Nephron (organoid): ENCODE results near the gene KCTD10.
"Not testable (repeated sequence)": the region's sequence is repeated elsewhere in the genome, so short reads cannot be mapped to it uniquely, and the experiment has no call there.

Experiments used
- H3K27ac Mint-ChIP-seq, 3 experiments: 2 replicates each; pipeline ENCODE4 v1.8.0; 2020; ENCODE audit warnings: mixed read lengths in 3 of 3, mild to moderate bottlenecking in 2 of 3, moderate library complexity in 1 of 3
- H3K27me3 Mint-ChIP-seq: 2 replicates; pipeline ENCODE4 v1.8.0; 2021; ENCODE audit warnings: low read depth, mild to moderate bottlenecking, moderate library complexity, mixed read lengths
- H3K36me3 Mint-ChIP-seq: 2 replicates; pipeline ENCODE4 v1.8.0; 2020; ENCODE audit warnings: low read depth, mixed read lengths
- H3K4me1 Mint-ChIP-seq: 2 replicates; pipeline ENCODE4 v1.8.0; 2020; ENCODE audit warnings: mixed read lengths
- H3K4me3 Mint-ChIP-seq, 3 experiments: 2 replicates each; pipeline ENCODE4 v1.8.0; 2020; ENCODE audit warnings: mild to moderate bottlenecking in 3 of 3, mixed read lengths in 3 of 3, moderate library complexity in 2 of 3
- H3K9me3 Mint-ChIP-seq: 2 replicates; pipeline ENCODE4 v1.8.0; 2020; ENCODE audit warnings: mixed read lengths
- CTCF ChIP-seq, 3 experiments: fragments of 200-600 bp; sonication (generic); IDR thresholded peaks; one replicate each; pipeline ENCODE4 v1.5.0; 2021; ENCODE audit warnings: antibody characterized with exemption in 3 of 3; ENCODE audit not compliant: unreplicated experiment in 3 of 3

The KCTD10 gene

GRCh38 chr12:109428037-109428629, 49.0 kb downstream of the KCTD10 start:
- Mint-ChIP-seq H3K36me3 (no peaks in the 10 kb centered on the region), H3K4me1 (peaks cover 5% of the 10 kb centered on the region), H3K4me3 (no peak overlapping the region)

GRCh38 chr12:109423392-109423791, 53.7 kb downstream of the KCTD10 start:
- Mint-ChIP-seq H3K9me3 (no peaks in the 10 kb centered on the region), H3K27me3 (peaks cover 7% of the 10 kb centered on the region), H3K27ac (no peak overlapping the region), H3K4me3 (no peak overlapping the region), H3K4me1 (no peaks in the 10 kb centered on the region), H3K36me3 (no peaks in the 10 kb centered on the region)
- no peak for TF ChIP-seq CTCF (IDR thresholded peaks at IDR 0.05; ENCODE audit: unreplicated experiment in 3 of 3)

More at GRCh38 chr12:109428037-109428629, 49.0 kb downstream of the KCTD10 start:
- Mint-ChIP-seq H3K27ac (no peak overlapping the region), H3K9me3 (no peaks in the 10 kb centered on the region), H3K27me3 (peaks cover 7% of the 10 kb centered on the region)
- TF ChIP-seq CTCF (IDR thresholded peaks at IDR 0.05; ENCODE audit: unreplicated experiment in 3 of 3): peak; percentile 88 to 95 (median 91)

GRCh38 chr12:109422251-109422650, 54.8 kb downstream of the KCTD10 start:
- H3K36me3 Mint-ChIP-seq: no peaks in the 10 kb centered on the region
- no peaks in the 10 kb centered on the region for H3K9me3 Mint-ChIP-seq
- H3K4me3 Mint-ChIP-seq: no peak overlapping the region
- peaks cover 4% of the 10 kb centered on the region for H3K27me3 Mint-ChIP-seq
- no peak for TF ChIP-seq CTCF (IDR thresholded peaks at IDR 0.05; ENCODE audit: unreplicated experiment in 3 of 3)
- no peaks in the 10 kb centered on the region for H3K4me1 Mint-ChIP-seq
- H3K27ac Mint-ChIP-seq: no peak overlapping the region

- Mint-ChIP-seq H3K36me3 (no peaks in the 10 kb centered on the region), H3K4me3 (no peak overlapping the region), H3K27ac (peak overlapping the region in 1 of 3 experiments; percentile 26)
Observed at GRCh38 chr12:109421355-109422087, 55.6 kb downstream of the KCTD10 start.

GRCh38 chr12:109418848-109419480, 58.1 kb downstream of the KCTD10 start:
- Mint-ChIP-seq H3K4me3 (no peak overlapping the region), H3K4me1 (no peaks in the 10 kb centered on the region)

More at GRCh38 chr12:109421355-109422087, 55.6 kb downstream of the KCTD10 start:
- Mint-ChIP-seq H3K27me3 (peaks cover 3% of the 10 kb centered on the region), H3K4me1 (no peaks in the 10 kb centered on the region), H3K9me3 (no peaks in the 10 kb centered on the region)
- TF ChIP-seq CTCF (IDR thresholded peaks at IDR 0.05; ENCODE audit: unreplicated experiment in 3 of 3): no peak

GRCh38 chr12:109406147-109406546, 71.0 kb downstream of the KCTD10 start:
- H3K4me3 Mint-ChIP-seq, H3K36me3 Mint-ChIP-seq, H3K27ac Mint-ChIP-seq, H3K4me1 Mint-ChIP-seq, H3K9me3 Mint-ChIP-seq: not testable (repeated sequence)
- peaks cover 17% of the 10 kb centered on the region for H3K27me3 Mint-ChIP-seq

More at GRCh38 chr12:109418848-109419480, 58.1 kb downstream of the KCTD10 start:
- Mint-ChIP-seq H3K36me3 (no peaks in the 10 kb centered on the region), H3K27me3 (no peaks in the 10 kb centered on the region), H3K27ac (no peak overlapping the region), H3K9me3 (no peaks in the 10 kb centered on the region)
- TF ChIP-seq CTCF (IDR thresholded peaks at IDR 0.05; ENCODE audit: unreplicated experiment in 3 of 3): no peak

- H3K4me3 Mint-ChIP-seq, H3K36me3 Mint-ChIP-seq, H3K4me1 Mint-ChIP-seq, H3K9me3 Mint-ChIP-seq, H3K27ac Mint-ChIP-seq: not testable (repeated sequence)
- H3K27me3 Mint-ChIP-seq: peaks cover 17% of the 10 kb centered on the region
Observed at GRCh38 chr12:109404841-109405240, 72.3 kb downstream of the KCTD10 start.
